ENCODE measurements around the gene UCP3. TPM values are rescaled to one million over a fixed set of nuclear protein-coding genes. Genes with fewer than 3 reads are reported as not detected.

Gene UCP3
- total RNA-seq, 4 donors from 2014 or later, result 0.53 to 1.5 (median 0.92) TPM; not detected in 1

DNA sequence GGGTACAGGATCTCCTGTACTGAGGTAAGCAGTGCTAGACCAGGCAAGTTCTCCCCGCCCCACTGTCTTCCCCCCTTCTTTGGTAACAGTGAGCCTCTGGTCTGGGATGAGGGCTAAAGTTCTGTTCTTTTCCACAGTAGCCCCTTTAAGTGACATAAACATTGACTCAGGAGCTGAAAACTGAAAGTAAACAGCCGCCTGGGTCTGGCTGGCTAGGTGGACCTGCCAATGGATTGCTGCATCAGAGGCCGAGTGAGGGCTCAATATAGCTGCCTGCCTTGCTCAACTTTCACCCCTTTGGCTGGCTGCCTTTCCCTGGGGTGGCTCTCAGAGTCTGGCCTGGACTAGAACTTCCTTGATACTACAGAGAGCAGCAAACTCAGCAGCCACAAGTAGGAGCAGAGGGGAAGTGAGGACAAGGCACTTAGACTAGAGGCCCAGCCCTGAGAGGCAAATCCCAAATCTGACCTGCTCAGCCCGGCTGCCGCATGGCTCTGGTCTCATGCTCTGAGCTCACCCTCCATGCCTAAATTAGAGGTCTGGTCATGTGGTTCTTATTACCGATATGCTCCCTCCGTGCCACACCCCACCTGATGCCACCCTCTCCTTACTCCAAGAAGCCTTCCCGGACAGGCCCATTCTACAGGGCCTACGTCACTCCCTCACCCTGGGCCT lies 9.6 kb upstream of the UCP3 start:
- no peak for DNase-seq
- H3K36me3 ChIP-seq, result peaks cover 0 to 31% (median 0%) of the 10 kb centered on the region in 3 donors
- no peak overlapping the region for H3K4me3 ChIP-seq

DNA sequence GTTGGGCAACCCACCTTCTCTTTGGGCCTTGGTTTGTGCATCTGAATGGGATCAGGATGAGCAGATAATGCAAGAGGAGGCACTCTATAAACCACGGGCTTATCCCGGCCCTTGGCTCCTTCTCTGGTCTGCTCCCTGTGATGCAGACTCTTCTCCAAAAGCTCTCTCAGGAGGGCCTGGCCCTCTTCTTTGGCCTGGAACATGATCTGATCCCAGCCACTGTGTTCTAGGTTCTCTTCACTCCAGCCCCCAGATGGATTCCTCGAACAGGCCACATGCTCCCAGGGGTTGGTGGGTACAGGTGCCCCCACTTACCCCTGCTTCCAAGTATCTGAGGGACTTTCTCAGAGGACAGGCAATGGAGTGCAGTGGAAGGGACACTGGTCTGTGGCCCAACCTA lies 8.7 kb upstream of the UCP3 start:
- Histone ChIP-seq H3K27ac (peak overlapping the region in 3 of 4 donors; percentile 69 to 86 (median 76)), H3K4me1 (peaks cover 12 to 32% (median 24%) of the 10 kb centered on the region in 3 donors), H3K36me3 (peaks cover 0 to 36% (median 0%) of the 10 kb centered on the region in 3 donors), H3K27me3 (no peaks in the 10 kb centered on the region), H3K9me3 (no peaks in the 10 kb centered on the region), H3K4me3 (no peak overlapping the region)
- intact Hi-C loops (cut with DNase I), result no loop called here
- no peak for DNase-seq
- TF ChIP-seq, protein P1, sequence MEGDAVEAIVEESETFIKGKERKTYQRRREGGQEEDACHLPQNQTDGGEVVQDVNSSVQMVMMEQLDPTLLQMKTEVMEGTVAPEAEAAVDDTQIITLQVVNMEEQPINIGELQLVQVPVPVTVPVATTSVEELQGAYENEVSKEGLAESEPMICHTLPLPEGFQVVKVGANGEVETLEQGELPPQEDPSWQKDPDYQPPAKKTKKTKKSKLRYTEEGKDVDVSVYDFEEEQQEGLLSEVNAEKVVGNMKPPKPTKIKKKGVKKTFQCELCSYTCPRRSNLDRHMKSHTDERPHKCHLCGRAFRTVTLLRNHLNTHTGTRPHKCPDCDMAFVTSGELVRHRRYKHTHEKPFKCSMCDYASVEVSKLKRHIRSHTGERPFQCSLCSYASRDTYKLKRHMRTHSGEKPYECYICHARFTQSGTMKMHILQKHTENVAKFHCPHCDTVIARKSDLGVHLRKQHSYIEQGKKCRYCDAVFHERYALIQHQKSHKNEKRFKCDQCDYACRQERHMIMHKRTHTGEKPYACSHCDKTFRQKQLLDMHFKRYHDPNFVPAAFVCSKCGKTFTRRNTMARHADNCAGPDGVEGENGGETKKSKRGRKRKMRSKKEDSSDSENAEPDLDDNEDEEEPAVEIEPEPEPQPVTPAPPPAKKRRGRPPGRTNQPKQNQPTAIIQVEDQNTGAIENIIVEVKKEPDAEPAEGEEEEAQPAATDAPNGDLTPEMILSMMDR (IDR thresholded peaks at IDR 0.05), result no peak
- TF ChIP-seq POLR2A (IDR thresholded peaks at IDR 0.05), result no peak
- 93 to 100% methylated on average over 1 to 2 of the region's 3 CpGs for WGBS, 2 donors

More for the DNA sequence above, 9.6 kb upstream of the UCP3 start:
- intact Hi-C loops (cut with DNase I), result no loop called here
- H3K27me3 ChIP-seq, result no peaks in the 10 kb centered on the region
- WGBS, 2 donors, result 51 to 55% methylated on average over 7 to 9 of the region's 9 CpGs
- H3K4me1 ChIP-seq, result peaks cover 12 to 32% (median 24%) of the 10 kb centered on the region in 3 donors
- no peaks in the 10 kb centered on the region for H3K9me3 ChIP-seq
- peak overlapping the region; percentile 47 to 86 (median 72) for H3K27ac ChIP-seq
- TF ChIP-seq, protein P1 (IDR thresholded peaks at IDR 0.05), result no peak
- no peak for TF ChIP-seq POLR2A (IDR thresholded peaks at IDR 0.05)

DNA sequence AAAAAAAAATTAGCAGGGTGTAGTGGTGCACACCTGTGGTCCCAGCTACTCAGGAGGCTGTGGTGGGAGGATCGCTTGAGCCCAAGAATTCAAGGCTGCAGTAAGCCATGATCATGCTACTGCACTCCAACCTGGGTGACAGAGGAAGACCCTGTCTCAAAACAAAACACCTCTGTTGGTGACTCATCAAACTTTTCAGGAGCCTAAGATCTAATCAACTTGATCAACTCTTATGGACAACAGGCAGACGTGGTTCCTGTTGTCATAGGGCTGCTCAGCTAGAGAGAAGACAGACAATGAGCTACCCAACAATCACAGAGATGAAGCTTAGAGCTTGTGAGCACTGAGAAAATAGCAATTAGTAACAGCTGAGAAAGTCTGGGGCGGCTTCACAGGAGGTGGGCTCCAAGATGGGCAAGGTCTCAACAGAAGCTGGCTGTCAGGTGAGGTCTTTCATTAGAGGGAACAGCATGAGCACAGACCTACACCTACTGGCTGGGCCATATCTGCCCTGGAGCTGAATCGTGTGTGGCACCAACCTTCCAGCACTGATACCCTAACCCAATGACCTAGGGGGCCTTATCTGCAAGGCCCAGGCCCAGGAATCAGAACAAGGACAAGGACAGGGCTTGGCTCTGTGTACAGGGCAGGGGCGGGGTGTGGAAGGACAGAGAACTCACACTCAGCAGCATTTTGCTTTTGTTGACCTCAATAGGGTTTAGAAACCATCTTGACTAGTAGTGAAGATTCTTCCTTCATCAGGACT lies 7.2 kb upstream of the UCP3 start:
- Histone ChIP-seq H3K9me3 (no peaks in the 10 kb centered on the region), H3K36me3 (peaks cover 0 to 36% (median 0%) of the 10 kb centered on the region in 3 donors), H3K4me1 (peaks cover 12 to 45% (median 24%) of the 10 kb centered on the region in 3 donors), H3K27ac (no peak overlapping the region), H3K27me3 (no peaks in the 10 kb centered on the region), H3K4me3 (no peak overlapping the region)
- intact Hi-C loops (cut with DNase I), result no loop called here
- no peak for DNase-seq
- WGBS, 2 donors, result 93 to 94% methylated on average over 5 of the region's 5 CpGs
- TF ChIP-seq, protein P1 (IDR thresholded peaks at IDR 0.05), result no peak
- TF ChIP-seq POLR2A (IDR thresholded peaks at IDR 0.05), result no peak

- intact Hi-C loops (cut with DNase I), result no loop called here
- no peak for DNase-seq
- Histone ChIP-seq H3K27me3 (no peaks in the 10 kb centered on the region), H3K4me1 (peaks cover 12 to 43% (median 22%) of the 10 kb centered on the region in 3 donors), H3K36me3 (peaks cover 0 to 36% (median 0%) of the 10 kb centered on the region in 3 donors), H3K9me3 (no peaks in the 10 kb centered on the region), H3K27ac (no peak overlapping the region), H3K4me3 (no peak overlapping the region)
- WGBS, 2 donors, result 80% methylated on average over 2 of the region's 2 CpGs; no CpG with 5 or more reads in 1 of the 2 donors
- TF ChIP-seq, protein P1 (IDR thresholded peaks at IDR 0.05), result no peak
- TF ChIP-seq POLR2A (IDR thresholded peaks at IDR 0.05), result no peak
Measured at GRCh38 chr11:74014880-74015279, 6.0 kb upstream of the UCP3 start.

GRCh38 chr11:74013141-74013540 lies 4.3 kb upstream of the UCP3 start:
- 100% methylated on average over 3 to 6 of the region's 8 CpGs for WGBS, 2 donors
- no peak overlapping the region for H3K27ac ChIP-seq
- H3K36me3 ChIP-seq, result peaks cover 0 to 36% (median 0%) of the 10 kb centered on the region in 3 donors
- TF ChIP-seq, protein P1 (IDR thresholded peaks at IDR 0.05), result no peak
- no peak for TF ChIP-seq POLR2A (IDR thresholded peaks at IDR 0.05)
- no peak for DNase-seq
- H3K9me3 ChIP-seq, result no peaks in the 10 kb centered on the region
- no peaks in the 10 kb centered on the region for H3K27me3 ChIP-seq
- intact Hi-C loops (cut with DNase I), result no loop called here
- no peak overlapping the region for H3K4me3 ChIP-seq
- H3K4me1 ChIP-seq, result peaks cover under 1 to 25% (median 4%) of the 10 kb centered on the region in 3 donors
